Activated CD4-positive, CD25-positive, alpha-beta regulatory T cell treated with anti-CD3 and anti-CD28 coated beads, Interleukin-2, amount 50 U/mL, for 16 hours (primary cell): ENCODE results near the gene CADM2.
"Not testable (repeated sequence)": the region's sequence is repeated elsewhere in the genome, so short reads cannot be mapped to it uniquely, and the experiment has no call there.

Experiments
- DNase-seq: peaks from one replicate; pipeline ENCODE4 v3.0.0-alpha.2; 2020; ENCODE audit warnings: low read depth, low spot score

CADM2 gene

DNA sequence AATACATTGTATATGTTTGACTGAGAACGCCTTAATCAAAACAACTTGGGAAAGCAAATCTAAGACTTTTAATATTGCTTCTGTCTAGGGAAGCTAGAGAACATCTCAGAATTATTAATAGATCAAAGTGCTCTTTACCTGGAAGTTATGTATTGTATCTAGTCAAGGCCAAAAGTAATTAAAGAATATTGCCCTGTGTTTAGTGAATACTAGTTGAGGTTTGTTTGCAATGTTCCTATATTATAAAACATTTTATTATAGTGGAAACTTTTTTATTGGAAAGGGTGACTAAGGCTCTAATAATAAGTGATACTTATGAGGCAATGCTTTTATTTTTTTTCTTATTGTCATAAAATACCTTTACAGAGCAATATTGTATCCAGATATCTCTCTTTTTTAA, 118.2 kb downstream of the CADM2 start:
- DNase-seq = no peak

DNA sequence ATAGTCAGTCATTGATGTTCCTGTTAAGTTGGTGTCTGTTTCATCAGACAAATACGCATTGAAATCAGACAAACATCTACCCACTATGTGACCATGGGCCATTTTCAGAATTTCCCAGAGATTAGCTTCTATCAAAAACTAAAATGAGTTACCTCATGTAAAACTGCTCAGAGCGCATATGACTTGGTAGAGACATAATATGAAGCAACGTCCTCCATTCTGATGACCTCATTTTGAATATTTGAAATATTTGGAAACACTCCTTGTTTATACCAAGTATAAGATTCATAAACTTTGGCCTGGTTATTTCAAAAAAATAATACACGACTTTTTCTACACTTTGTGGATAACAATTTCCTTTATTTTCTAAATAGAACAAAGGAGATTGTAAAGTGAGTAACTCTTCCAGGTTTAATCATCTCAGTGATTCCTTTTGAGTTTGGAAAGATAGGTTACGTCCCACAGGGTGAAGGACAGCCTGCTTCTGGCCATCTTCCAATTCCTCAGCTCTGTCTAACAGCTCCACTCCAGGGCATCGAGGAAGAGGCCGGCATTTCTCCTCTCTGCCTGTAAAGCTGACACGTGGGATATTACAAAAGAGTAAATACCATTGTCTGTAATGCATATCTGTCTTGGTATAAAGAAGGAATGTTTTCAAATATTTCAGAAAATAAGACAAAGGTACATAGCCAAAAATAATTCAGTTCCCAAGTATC, 122.6 kb downstream of the CADM2 start:
- DNase-seq = no peak

DNA sequence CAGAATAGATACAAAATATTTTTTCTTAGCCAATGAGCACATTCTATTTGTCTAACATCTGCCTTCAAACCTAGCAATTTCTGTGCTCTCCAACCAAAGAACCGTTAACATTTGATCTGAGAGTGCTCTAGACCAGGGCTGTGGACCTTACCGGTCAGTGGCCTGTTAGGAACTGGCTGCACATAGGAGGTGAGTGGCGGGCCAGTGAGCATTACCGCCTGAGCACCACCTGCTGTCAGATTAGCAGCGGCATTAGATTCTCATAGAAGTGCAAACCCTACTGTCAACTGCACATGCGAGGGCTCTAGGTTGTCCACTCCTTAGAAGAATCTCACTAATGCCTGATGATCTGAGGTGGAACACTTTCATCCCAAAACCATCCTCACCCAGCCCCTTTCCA, 131.7 kb downstream of the CADM2 start:
- DNase-seq = no peak

DNA sequence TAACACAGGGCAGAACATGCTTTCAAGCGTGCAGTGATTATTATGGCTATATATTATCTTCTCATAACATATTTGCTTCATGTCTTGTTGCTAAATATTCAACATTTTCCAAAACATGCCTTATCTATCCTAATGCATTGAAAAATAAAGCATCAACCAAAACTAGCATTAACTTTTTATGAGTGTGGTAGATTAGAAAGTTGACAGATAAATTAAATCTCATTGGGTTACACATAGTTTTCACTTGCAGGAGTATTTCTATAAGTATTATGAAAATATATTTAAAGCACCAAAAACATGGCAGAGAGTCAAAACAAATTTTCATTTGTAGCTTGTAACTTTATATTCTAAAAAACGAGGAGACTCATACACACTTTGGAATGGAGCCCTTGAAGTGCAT, 141.5 kb downstream of the CADM2 start:
- DNase-seq = no peak

DNA sequence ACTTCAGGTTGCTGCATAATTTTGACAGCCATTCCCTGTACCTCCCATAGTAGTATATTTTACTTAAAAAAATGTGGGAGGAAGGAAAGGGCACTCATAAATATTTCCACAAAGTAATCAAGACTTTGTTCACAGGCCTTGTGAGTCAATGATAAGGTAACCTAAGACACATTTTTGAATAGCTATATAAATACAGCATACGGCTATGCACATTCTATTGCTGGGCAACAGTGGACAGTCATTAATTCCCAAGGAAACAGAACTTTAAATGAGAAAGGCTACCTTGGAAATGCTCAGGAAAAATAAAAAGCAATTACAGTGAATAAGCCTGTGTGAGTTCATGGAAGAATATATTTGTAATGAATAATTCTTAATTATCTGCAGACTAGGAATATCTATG, 144.0 kb downstream of the CADM2 start:
- DNase-seq = no peak

DNA sequence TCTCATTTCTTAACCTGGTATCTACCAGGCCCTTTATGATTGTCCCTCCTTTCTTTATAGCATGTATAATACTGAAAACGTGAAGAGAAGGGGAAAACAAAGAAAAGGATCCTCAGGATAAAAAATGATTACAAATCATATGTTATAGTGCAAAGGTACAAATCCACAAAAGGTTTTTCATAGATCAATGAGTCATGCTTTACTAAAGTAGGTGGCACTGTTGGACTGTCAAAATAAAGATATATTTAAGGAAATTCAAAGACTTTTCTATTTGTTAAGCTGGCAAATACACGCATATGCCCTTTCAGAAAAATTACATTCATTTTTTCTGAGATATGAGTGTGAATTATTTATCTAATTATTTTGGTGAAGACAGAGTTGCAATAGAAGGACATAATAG, 151.6 kb downstream of the CADM2 start:
- no peak for DNase-seq

DNA sequence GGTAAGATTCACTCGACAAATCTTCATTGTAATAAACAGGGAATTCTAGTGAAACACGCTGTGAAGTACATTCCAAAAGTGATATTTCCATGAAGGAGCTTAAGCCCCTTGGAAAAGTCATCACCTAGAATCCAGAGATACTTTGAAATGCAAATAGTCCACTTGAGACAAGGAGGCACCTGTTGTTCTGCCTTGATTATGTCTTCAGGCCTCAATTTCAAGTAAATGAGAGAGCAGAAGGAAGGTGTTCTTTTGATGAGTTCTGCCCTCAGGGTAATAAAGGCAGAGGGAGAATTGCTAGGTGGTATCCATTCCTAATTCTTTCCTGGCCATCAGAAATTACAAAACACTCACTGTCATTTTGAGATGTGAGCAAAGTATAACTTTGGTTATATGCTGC, 162.1 kb downstream of the CADM2 start:
- no peak for DNase-seq

DNA sequence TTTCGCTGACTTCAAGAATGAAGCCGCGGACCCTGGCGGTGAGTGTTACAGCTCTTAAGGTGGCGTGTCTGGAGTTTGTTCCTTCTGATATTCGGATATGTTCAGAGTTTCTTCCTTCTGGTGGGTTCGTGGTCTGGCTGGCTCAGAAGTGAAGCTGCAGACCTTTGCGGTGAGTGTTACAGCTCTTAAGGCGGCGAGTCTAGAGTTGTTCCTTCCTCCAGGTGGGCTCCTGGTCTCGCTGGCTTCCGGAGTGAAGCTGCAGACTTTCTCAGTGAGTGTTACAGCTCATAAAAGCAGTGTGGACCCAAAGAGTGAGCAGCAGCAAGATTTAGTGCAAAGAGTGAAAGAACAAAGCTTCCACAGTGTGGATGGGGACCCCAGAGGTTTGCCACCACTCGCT, 174.1 kb downstream of the CADM2 start:
- not testable (repeated sequence) for DNase-seq

DNA sequence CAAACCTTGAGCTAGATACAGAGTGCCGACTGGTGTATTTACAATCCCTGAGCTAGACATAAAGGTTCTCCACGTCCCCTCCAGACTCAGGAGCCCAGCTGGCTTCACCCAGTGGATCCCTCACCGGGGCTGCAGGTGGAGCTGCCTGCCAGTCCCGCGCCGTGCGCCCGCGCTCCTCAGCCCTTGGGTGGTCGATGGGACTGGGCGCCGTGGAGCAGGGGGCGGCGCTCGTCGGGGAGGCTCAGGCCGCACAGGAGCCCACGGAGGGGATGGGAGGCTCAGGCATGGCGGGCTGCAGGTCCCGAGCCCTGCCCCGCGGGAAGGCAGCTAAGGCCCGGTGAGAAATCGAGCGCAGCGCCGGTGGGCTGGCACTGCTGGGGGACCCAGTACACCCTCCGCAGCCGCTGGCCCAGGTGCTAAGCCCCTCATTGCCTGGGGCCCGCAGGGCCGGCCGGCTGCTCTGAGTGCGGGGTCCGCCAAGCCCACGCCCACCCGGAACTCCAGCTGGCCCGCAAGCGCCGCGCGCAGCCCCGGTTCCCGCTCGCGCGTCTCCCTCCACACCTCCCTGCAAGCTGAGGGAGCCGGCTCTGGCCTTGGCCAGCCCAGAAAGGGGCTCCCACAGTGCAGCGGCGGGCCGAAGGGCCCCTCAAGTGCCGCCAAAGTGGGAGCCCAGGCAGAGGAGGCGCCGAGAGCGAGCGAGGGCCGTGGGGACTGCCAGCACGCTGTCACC, 175.1 kb downstream of the CADM2 start:
- DNase-seq = not testable (repeated sequence)

DNA sequence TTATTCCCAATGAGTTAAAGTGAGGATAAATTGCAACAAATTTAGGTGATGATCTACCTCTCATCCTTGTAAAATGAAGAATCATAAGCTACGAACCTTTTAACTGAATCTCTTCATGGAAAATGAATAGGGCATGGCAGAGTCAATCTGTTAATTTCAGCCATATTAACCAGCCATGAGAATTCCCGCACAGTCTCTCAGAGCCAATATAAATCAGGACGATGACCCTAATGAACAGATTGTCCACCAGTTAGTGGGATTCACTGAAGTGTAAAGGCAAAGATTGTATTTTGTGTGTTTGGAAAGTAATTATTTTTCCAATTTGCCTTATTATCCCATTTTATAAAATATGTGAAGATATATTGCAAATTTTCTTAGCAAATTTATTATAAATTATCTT, 183.8 kb downstream of the CADM2 start:
- DNase-seq = no peak

DNA sequence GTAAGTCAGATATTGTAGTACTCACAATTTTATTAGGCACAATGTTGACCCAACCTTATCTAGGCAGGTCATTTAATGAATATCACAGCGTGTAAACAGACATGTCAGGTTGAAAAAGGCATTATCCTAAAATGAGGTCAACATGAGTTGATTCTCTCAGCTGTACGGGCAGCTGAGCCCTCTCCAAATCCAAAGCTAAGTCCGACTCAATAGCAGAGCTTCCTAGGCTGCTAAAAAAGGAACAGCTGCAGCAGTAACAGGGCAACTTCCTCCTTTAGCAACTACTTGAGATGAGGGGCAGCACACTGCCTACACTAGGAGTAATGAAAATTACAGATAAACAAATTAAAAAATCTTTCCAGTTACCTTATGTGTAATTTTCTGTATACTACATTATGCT, 189.2 kb downstream of the CADM2 start:
- DNase-seq = no peak

DNA sequence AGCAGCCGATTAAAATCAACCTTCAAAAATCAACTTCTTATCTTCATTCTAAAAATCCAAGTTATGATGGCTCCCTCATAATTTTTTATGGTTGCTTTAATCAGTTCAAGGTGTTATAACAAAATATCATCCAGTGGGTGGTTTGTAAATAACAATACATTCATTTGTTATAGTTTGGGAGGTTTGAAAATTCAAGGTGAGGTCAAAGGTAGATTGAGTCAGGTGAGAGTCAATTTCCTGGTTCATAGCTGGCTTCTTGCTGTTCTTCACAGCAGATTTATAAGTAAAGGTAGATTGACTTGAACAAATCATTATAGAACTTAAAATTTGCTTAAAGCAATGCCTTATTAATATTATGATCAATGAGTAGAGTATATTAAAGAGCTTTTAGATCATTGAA, 192.8 kb downstream of the CADM2 start:
- DNase-seq = no peak

DNA sequence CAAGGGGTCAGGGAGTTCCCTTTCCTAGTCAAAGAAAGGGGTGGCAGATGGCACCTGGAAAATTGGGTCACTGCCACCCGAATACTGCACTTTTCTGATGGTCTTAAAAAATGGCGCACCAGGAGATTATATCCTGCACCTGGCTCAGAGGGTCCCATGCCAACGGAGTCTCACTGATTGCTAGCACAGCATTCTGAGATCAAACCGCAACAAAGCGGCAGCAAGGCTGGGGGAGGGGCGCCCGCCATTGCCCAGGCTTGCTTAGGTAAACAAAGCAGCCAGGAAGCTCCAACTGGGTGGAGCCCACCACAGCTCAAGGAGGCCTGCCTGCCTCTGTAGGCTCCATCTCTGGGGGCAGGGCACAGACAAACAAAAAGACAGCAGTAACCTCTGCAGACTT, 194.5 kb downstream of the CADM2 start:
- DNase-seq = not testable (repeated sequence)

DNA sequence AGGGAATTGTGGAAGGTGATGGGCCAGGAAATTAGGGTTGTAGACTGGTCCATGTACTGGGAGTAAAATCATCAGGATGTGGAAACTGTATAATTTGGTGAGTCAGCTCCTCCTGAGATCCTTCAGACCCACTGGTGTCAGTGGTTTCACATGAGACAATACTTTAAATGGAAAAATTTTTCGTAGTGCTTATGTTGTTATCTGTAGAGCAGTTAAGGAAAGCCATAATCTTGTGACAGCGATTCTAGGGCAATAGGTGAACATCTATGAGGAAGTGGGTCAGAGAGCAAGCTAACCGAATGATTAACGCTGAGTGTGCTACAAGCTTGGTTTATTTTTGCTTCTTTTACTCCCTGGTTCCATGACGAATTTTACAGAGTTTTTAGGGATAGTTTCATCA, 200.6 kb downstream of the CADM2 start:
- DNase-seq = no peak

DNA sequence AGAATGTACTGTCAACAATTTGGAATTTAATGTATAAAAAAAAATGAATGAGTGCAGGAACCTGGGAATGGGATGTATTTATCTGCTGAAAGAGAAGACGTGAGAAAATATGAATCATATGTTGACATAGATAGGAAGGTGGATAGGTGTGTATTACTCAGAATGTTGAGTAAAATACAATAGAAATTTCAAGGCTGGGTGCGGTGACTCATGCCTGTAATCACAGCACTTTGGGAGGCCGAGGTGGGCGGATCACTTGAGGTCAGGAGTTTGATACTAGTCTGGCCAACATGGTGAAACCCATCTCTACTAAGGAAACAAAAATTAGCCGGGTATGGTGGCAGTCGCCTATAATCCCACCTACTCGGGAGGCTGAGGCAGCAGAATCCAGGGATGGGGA, 202.8 kb downstream of the CADM2 start:
- no peak for DNase-seq

DNA sequence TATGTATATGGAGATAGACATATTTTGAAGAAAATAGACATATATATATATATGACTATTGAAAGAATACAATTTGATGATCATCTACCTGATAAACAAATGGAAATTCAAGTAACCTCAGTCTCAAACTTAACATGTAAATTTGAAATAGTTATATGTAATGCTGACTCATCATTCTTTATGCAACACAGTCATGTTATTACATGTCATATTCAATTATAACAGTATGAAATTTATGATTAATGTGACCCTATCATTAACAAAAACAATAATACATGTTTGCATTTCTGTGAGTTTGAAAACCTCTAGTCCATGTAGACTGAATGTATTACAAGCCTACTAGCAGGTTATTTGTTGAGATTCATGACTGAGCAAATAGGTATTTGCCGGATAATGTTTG, 204.1 kb downstream of the CADM2 start:
- DNase-seq = no peak

DNA sequence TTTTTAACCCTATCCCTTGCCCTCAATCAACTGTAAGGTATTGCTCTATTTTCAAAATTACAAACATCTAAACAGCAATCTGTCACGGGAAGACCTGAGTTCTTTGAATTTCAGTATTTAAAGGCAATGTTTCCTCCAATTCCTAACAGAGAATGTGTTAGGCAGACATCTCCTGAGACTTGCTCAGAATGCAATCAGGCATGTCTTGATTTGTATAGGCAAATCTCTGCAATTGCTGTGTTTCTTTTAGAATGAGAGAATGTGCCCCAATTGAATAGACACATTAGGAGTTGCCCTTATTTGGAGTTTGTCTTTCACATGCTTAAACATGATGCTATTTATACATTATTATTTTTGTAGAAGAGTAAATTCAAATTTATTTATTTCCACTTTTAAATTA, 205.6 kb downstream of the CADM2 start:
- DNase-seq = no peak

DNA sequence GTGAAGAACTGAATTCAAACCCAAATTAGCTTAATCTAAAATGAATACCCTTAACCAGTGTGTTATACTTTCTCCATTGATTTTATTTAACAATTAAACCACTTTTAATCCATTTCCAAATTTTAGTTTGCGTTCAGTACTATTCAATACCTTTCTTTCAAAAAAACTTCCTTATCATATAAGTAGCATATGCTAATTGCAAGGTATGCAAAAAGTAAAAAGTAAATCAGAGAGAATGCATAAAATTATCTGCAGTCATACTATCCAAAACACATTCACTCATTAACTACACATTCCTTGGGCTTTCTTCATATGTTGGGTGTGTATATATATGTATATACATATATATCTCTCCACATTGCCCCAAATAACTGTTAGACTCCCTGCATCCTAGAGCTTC, 208.8 kb downstream of the CADM2 start:
- no peak for DNase-seq

DNA sequence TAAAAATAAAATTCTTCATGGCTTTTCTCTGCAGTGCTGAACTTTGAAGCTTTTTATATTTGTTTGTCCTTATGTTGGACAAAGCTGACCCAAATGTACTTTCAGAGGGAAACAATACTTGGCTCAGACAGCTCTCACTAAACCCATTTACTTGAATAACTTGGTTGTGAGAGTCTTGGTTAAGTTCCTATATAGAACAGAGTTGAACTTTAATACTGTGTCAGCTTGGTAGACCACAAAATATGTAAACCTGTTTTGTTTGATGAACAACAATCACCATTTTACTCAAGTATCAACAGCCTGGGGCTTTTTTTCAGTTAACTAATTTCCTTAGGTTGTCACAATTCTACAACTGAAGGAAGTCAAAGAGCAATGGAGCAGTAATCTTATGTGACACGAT, 211.9 kb downstream of the CADM2 start:
- no peak for DNase-seq

DNA sequence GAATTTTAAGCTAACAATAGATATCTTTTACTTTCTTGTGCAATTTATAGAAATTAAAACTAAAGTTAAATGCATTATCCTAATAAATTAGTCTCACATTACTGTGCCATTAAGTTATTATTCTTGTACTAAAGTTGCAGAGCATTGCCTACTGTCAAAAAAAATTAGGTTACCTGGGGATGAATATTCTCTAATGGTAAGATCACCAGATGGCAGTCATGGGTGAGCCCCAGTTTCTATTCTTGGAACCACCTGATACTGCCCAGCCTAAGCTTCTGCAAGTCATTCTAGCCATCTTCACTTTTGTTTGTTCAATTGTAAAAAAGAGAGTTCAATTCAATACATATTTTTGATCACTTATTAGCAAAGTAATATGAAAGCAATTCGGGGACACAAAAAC, 213.2 kb downstream of the CADM2 start:
- no peak for DNase-seq

DNA sequence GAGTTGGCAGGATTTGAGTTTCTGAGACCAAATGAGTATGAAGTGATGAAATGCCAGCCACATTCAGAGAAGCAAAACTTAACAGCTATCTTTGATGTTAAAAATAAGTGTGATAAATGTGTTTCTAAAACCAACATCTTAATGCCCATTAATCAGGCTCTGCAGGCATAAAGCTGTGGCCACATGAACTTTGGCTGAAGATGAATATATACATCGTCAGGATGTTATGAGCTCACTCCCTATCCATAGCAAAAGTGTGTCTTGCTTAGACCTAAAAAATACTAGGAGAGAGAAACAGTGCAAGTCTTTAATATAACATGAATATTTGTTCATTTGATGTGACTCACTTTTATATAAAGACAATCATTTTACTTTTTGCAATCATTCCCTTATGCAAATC, 218.0 kb downstream of the CADM2 start:
- no peak for DNase-seq

DNA sequence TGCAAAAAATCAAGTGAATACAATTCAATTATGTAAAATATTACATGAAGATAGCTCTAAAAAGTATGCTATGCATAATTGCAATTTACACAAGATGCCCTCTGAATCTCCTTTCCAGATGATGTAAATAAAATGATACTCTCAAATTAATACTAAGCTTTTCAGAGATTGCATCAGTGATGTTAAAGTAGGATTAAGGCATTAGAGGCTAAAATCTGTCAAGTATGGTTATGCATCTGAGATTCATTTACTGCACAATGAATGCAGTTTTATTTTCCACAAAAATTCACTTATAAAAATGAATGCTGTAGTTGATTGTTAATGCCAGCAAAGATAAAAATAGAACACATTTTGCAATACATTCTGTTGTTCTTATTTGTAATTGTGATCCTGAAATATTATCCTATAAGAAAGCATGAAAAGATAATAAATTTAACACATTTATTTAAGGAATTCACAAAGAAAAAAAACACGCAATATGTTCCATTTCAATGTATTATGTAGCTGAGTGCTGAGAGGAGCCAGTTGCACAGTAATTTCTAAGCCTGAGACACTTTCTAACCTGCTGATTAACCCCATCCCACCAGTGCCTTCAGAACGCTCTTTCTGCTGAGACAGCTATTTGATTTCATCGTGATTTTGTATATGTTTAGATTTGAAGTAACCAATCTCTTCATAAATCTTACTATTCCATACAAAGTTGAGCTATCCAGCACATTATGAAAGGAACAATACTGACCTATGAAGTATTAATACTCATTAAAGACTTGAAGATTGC, 224.4 kb downstream of the CADM2 start:
- no peak for DNase-seq

DNA sequence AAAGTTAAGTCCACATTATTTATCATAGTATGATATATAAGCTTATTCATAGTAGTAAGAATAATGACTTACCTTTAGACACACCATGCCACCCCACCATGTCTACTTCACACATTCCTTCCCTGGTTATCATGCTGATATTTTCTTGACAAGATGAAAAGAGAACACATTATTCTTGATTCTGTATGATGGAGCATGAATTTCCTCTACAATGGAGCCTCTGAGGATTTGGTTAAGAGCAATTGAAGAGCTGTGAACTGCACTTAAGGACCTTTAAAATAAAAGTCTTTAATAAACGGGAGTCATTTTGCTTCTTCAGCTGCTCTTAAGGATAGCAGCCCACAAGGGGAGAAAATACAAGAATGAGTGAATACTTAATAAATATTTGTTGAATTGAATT, 226.7 kb downstream of the CADM2 start:
- DNase-seq = no peak
